Epithelial cell of alveolus of lung (primary cell): ENCODE results near the gene KRTAP17-1. TPM values are rescaled to one million over a fixed set of nuclear protein-coding genes. Genes with fewer than 3 reads are reported as not detected.

Experiments
- total RNA-seq: library from RNA; depleted of rRNA; stranded (reverse); fragments of >200 nt; gene quantifications from 2 replicates; pipeline ENCODE4 v1.2.1, GENCODE V29; 2015

The KRTAP17-1 gene, protein sequence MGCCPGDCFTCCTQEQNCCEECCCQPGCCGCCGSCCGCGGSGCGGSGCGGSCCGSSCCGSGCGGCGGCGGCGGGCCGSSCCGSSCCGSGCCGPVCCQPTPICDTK
- total RNA-seq, result not detected in 2 replicates

DNA sequence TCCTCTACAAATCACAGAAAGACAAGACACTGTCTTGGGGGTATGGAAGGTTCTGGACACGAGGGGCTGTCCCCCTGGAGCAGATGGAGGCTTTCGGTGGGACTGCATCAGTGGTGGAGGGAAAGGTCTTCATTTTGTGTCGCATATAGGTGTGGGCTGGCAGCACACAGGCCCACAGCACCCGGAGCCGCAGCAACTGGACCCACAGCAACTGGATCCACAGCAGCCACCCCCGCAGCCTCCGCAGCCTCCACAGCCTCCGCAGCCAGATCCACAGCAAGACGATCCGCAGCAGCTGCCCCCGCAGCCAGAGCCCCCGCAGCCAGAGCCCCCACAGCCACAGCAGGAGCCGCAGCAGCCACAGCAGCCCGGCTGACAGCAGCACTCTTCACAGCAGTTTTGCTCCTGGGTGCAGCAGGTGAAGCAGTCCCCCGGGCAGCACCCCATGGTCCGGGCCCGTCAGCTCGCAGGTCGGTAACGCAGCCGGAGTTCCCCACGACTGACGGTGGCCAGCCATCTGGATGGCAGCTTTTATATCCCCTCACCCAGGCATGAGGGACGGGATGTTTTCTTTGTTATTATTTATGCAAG is at the start of gene KRTAP17-1:
Gene KRTAP17-1, minus strand, starts transcription at position 507 of the 591 bp plus-strand sequence. Its CDS starts 60 bp downstream, at position 447.

DNA sequence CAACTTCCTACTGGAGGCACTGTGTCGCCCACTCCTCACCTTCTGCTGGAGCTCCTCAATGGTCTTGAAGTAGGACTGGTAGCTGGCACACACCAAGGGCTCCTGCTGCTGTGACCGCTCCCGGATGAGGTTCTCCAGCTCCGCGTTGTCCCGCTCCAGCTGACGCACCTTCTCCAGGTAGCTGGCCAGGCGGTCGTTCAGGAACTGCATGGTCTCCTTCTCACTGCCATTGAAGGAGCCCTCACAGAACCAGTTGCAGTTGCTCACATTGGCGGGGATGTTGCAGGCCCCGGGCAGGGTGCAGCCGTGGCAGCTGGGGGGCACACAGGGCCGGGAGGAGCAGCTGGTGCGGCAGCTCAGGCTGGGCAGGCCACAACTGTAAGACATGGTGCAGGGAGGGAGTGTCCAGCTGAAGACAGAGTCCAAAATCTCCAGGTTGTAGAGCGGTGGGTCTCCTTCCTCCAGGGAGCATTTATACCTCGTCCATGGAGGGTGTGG is 34.9 kb upstream of the KRTAP17-1 start, which contains the start of gene KRT33A:
Gene KRT33A, minus strand, starts transcription at position 448 of the 498 bp plus-strand sequence. Its CDS starts 61 bp downstream, at position 387.

DNA sequence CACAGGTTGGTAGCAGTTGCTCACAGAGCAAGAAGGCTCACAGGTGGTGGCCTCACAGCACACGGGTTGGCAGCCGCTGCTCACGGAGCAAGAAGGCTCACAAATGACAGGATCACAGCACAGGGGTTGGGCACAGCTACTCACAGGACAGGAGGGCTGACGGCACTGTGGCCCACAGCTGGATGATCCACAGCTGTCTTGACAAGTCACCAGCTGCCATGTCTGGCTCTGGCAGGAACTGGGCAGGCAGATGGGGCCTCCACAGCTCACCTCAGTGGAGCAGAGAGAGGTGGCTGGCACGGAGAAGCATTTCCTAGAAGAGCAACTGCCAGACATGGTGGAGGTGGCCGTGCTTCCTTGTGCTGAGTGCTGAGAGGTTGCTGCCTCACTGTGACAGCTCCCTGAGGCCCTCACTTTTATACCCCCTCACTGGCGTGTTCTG is 6.6 kb downstream of the KRTAP17-1 start, which contains the start of gene KRTAP16-1:
Gene KRTAP16-1, minus strand, starts transcription at position 392 of the 442 bp plus-strand sequence. Its CDS starts 56 bp downstream, at position 336.

DNA sequence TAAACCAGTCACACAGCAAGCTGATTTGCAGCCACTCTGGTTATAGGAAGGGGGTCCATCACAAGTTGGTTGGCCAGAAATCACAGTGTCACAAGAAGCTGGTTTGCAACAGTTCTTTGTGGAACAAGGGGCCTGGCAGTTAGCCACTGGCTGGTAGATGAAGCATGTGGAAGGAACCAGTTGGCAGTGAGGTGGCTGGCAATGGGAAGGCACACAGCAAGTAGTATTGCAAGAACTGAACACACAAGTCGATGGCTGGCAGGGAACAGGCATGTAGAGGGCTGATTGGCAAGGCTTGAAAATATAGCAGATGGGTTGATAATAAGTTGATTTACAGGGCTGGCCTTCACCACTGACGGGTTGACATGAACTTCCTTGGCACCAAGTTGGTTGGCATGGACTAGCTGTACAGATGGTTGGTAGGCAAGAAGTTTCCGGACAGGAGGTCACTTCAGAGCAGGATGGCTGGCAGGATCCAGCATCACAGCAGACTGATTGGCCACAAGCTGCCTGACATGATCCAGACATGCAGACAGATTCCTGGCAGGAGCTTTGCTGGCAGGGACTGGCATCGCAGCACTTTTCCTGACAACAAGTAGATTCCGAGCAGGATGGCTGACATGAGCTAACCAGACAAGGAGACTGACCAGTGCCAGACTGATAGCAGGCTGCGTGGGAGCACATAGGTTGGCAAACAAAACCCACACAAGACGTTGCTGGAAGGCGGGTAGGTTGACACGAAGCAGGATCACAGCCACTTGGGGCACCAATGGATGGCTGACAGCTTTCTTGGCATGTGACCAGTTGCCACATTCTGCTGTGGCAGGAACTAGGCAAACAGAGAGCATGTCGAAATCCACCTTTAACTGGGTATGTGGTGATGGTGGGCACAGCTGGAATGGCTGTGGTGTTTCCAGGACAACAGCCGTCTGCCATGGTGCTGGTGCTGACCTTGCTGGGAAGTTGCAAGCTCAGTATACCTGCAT is 13.3 kb downstream of the KRTAP17-1 start, which contains the start of gene KRTAP29-1:
Gene KRTAP29-1, minus strand, starts transcription at position 936 of the 986 bp plus-strand sequence. Its CDS starts 0 bp downstream, at position 936.

DNA sequence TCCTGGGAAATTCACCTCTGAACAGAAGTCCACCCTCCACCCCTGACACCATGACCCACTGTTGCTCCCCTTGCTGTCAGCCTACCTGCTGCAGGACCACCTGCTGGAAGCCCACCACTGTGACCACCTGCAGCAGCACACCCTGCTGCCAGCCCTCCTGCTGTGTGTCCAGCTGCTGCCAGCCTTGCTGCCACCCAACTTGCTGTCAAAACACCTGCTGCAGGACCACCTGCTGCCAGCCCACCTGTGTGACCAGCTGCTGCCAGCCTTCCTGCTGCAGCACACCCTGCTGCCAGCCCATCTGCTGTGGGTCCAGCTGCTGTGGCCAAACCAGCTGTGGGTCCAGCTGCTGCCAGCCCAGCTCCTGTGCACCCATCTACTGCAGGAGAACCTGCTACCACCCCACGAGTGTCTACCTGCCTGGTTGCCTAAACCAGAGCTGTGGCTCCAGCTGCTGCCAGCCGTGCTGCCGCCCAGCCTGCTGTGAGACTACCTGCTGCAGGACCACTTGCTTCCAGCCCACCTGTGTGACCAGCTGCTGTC is 39.8 kb downstream of the KRTAP17-1 start, which contains the start of gene KRTAP9-7:
Gene KRTAP9-7, plus strand, starts transcription at position 51 of the 543 bp plus-strand sequence. Its CDS starts 0 bp downstream, at position 51.

DNA sequence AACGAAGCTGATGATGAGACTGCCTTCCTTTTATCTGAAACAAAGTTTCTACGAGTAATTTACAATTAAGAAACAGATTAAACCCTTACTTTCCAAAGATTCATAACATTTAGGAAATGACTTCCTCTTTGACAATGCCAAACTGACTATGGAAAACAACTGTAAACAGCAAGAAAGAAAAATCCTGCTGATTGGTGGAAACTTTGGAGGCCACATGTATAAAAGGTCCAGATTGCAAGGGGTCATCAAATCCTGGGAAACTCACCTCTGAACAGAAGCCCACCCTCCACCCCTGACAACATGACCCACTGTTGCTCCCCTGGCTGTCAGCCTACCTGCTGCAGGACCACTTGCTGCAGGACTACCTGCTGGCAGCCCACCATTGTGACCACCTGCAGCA is 50.4 kb downstream of the KRTAP17-1 start, which contains the start of gene KRTAP9-6:
Gene KRTAP9-6, plus strand, starts transcription at position 301 of the 400 bp plus-strand sequence. Its CDS starts 0 bp downstream, at position 301.

Other genes with a start within 250 kb of the KRTAP17-1 start
- gene KRTAP2-4, start 249.8 kb downstream of the KRTAP17-1 start, total RNA-seq, result not detected in 2 replicates
- gene KRTAP4-7, start 231.6 kb downstream of the KRTAP17-1 start, total RNA-seq, result not detected in 2 replicates
- gene KRTAP4-8, start 217.6 kb downstream of the KRTAP17-1 start, total RNA-seq, result not detected in 2 replicates
- not detected in 2 replicates for gene KRTAP4-16, start 213.5 kb downstream of the KRTAP17-1 start, total RNA-seq
- gene KRTAP4-9, start 210.3 kb downstream of the KRTAP17-1 start, total RNA-seq, result not detected in 2 replicates
- gene KRTAP4-11, start 197.3 kb downstream of the KRTAP17-1 start, total RNA-seq, result not detected in 2 replicates
- not detected in 2 replicates for gene KRTAP4-12, start 191.5 kb downstream of the KRTAP17-1 start, total RNA-seq
- not detected in 2 replicates for gene KRTAP4-6, start 175.2 kb downstream of the KRTAP17-1 start, total RNA-seq
- gene KRTAP4-5, start 165.9 kb downstream of the KRTAP17-1 start, total RNA-seq, result not detected in 2 replicates
- gene KRTAP4-4, start 155.0 kb downstream of the KRTAP17-1 start, total RNA-seq, result not detected in 2 replicates
- not detected in 2 replicates for gene KRTAP4-3, start 147.5 kb downstream of the KRTAP17-1 start, total RNA-seq
- gene KRTAP4-2, start 137.5 kb downstream of the KRTAP17-1 start, total RNA-seq, result not detected in 2 replicates
- 0.13 TPM in 1 of 2 replicates, not detected in the other for gene KRTAP4-1, start 130.8 kb downstream of the KRTAP17-1 start, total RNA-seq
- not detected in 2 replicates for gene KRTAP9-1, start 125.8 kb downstream of the KRTAP17-1 start, total RNA-seq
- gene KRTAP9-2, start 89.1 kb downstream of the KRTAP17-1 start, total RNA-seq, result not detected in 2 replicates
- not detected in 2 replicates for gene KRTAP9-3, start 83.3 kb downstream of the KRTAP17-1 start, total RNA-seq
- not detected in 2 replicates for gene KRTAP9-8, start 77.7 kb downstream of the KRTAP17-1 start, total RNA-seq
- gene KRTAP9-4, start 66.0 kb downstream of the KRTAP17-1 start, total RNA-seq, result not detected in 2 replicates
- not detected in 2 replicates for gene KRTAP9-9, start 60.3 kb downstream of the KRTAP17-1 start, total RNA-seq
- not detected in 2 replicates for gene KRTAP9-6, start 50.3 kb downstream of the KRTAP17-1 start, total RNA-seq
- gene KRTAP9-7, start 40.0 kb downstream of the KRTAP17-1 start, total RNA-seq, result not detected in 2 replicates
- not detected in 2 replicates for gene KRTAP29-1, start 12.9 kb downstream of the KRTAP17-1 start, total RNA-seq
- gene KRTAP16-1, start 6.4 kb downstream of the KRTAP17-1 start, total RNA-seq, result not detected in 2 replicates
- gene KRT33A, start 35.1 kb upstream of the KRTAP17-1 start, total RNA-seq, result not detected in 2 replicates
- not detected in 2 replicates for gene KRT33B, start 54.1 kb upstream of the KRTAP17-1 start, total RNA-seq
- gene KRT34, start 66.6 kb upstream of the KRTAP17-1 start, total RNA-seq, result 8.0 TPM in 1 of 2 replicates, not detected in the other
- gene KRT31, start 81.9 kb upstream of the KRTAP17-1 start, total RNA-seq, result not detected in 2 replicates
- gene KRT37, start 108.9 kb upstream of the KRTAP17-1 start, total RNA-seq, result not detected in 2 replicates
- not detected in 2 replicates for gene KRT38, start 125.3 kb upstream of the KRTAP17-1 start, total RNA-seq
- 0.13 TPM in 1 of 2 replicates, not detected in the other for gene KRT32, start 151.7 kb upstream of the KRTAP17-1 start, total RNA-seq
- not detected in 2 replicates for gene KRT35, start 165.4 kb upstream of the KRTAP17-1 start, total RNA-seq
- not detected in 2 replicates for gene KRT36, start 174.2 kb upstream of the KRTAP17-1 start, total RNA-seq
- not detected in 2 replicates for gene KRT13, start 189.9 kb upstream of the KRTAP17-1 start, total RNA-seq
- 0.96 and 2.7 TPM in 2 replicates for gene KRT15, start 203.2 kb upstream of the KRTAP17-1 start, total RNA-seq
- gene KRT19, start 212.6 kb upstream of the KRTAP17-1 start, total RNA-seq, result 26.0 and 421 TPM in 2 replicates